HCT116 (cell line): Measurements from ENCODE around the gene SLC7A11. TPM values are rescaled to one million over a fixed set of nuclear protein-coding genes. Genes with fewer than 3 reads are reported as not detected.

Source experiments
- ATAC-seq: fragments of 200-7000 bp; cut with Tn5 transposase; 2 replicates; pipeline ENCODE4 v1.9.1; 2020; ENCODE audit warnings: mild to moderate bottlenecking, moderate library complexity
- BruUV-seq: library from RNA; stranded (reverse); fragments of 400-500 nt; replicated peaks from 2 replicates; lab custom pipeline; 2021; lab: Mats Ljungman, UMichigan
- CTCF ChIA-PET: fragments of 300-600 bp; sonication (Branson Sonifier 250); formaldehyde crosslinking; loops from one replicate; lab custom pipeline; 2021; ENCODE audit warnings: antibody characterized with exemption; lab: Charles Lee
- POLR2A ChIA-PET: fragments of 300-600, 350-600 bp; sonication (Branson Sonifier 250); formaldehyde crosslinking; loops from one replicate; lab custom pipeline; 2021; ENCODE audit warnings: antibody characterized with exemption; lab: Charles Lee
- RAD21 ChIA-PET, 2 experiments: fragments of 300-600 bp; sonication (Branson Sonifier 250); formaldehyde crosslinking; loops; one replicate each; lab custom pipeline; 2023; ENCODE audit warnings: low total read pairs in 2 of 2; ENCODE audit not compliant: uncharacterized antibody in 2 of 2, unreplicated experiment in 2 of 2, low non-redundant PET in 1 of 2; lab: Charles Lee
- DNase-seq: peaks from one replicate; pipeline ENCODE4 v3.0.0-alpha.2; 2010; ENCODE audit warnings: low read depth, low spot score
- H2AFZ ChIP-seq: fragments of 200-600 bp; shearing (Covaris generic), sonication (generic); 2 replicates; pipeline ENCODE4 v1.6.1; 2017; ENCODE audit warnings: low read depth, mixed run types, mixed read lengths, antibody characterized with exemption, low read length; ENCODE audit not compliant: poor library complexity, severe bottlenecking
- H3K27ac ChIP-seq: 2 replicates; pipeline ENCODE4 v1.5.1; 2012; ENCODE audit warnings: low read depth, low read length
- H3K27me3 ChIP-seq: fragments of 200-600 bp; sonication (generic); 2 replicates; pipeline ENCODE4 v1.6.1; 2016; ENCODE audit warnings: mixed run types, low read length, mixed read lengths; ENCODE audit not compliant: insufficient read depth
- H3K36me3 ChIP-seq, 2 experiments: fragments of 200-500 bp in 1 of 2; fragments of 200-600 bp in 1 of 2; sonication (Bioruptor generic) in 1 of 2; sonication (generic) in 1 of 2; 2 replicates each; pipeline versions ENCODE4 v1.5.1 to v1.6.1; 2014 to 2016; ENCODE audit warnings: low read length in 2 of 2, inconsistent platforms in 1 of 2, mixed read lengths in 1 of 2, mixed run types in 1 of 2; ENCODE audit not compliant: insufficient read depth in 2 of 2, control insufficient read depth in 1 of 2
- H3K4me1 ChIP-seq, 2 experiments: fragments of 200-600 bp in 1 of 2; sonication (generic) in 1 of 2; 2 replicates each; pipeline versions ENCODE4 v1.5.1 to v1.6.1; 2012 to 2017; ENCODE audit warnings: low read length in 2 of 2, inconsistent platforms in 1 of 2, mild to moderate bottlenecking in 1 of 2, mixed read lengths in 1 of 2, mixed run types in 1 of 2, moderate library complexity in 1 of 2; ENCODE audit not compliant: insufficient read depth in 2 of 2, control insufficient read depth in 1 of 2
- H3K4me2 ChIP-seq: fragments of 200-600 bp; sonication (generic); 2 replicates; pipeline ENCODE4 v1.6.1; 2017; ENCODE audit warnings: mixed run types, low read length, mixed read lengths
- H3K4me3 ChIP-seq, 2 experiments: fragments of 200-600 bp in 1 of 2; sonication (generic) in 1 of 2; replicated peaks in 1 of 2; 2 replicates each; pipeline ENCODE4 v1.5.1; 2011 to 2016; ENCODE audit warnings: low read length in 2 of 2, control low read depth in 1 of 2, low read depth in 1 of 2, mild to moderate bottlenecking in 1 of 2, mixed read lengths in 1 of 2, mixed run types in 1 of 2
- H3K79me2 ChIP-seq: fragments of 200-600 bp; sonication (generic); 2 replicates; pipeline ENCODE4 v1.6.1; 2017; ENCODE audit warnings: mild to moderate bottlenecking, mixed run types, low read length, moderate library complexity, mixed read lengths; ENCODE audit not compliant: insufficient read depth
- H3K9ac ChIP-seq: fragments of 200-600 bp; sonication (generic); 2 replicates; pipeline ENCODE4 v1.6.1; 2016; ENCODE audit warnings: low read length, mixed read lengths
- H3K9me2 ChIP-seq: fragments of 200-600 bp; sonication (generic), shearing (Covaris generic); 2 replicates; pipeline ENCODE4 v1.6.1; 2017; ENCODE audit warnings: mixed run types, mild to moderate bottlenecking, moderate library complexity; ENCODE audit not compliant: insufficient read depth
- H3K9me3 ChIP-seq, 2 experiments: fragments of 200-500 bp in 1 of 2; fragments of 200-600 bp in 1 of 2; sonication (Bioruptor generic) in 1 of 2; sonication (generic) in 1 of 2; 2 replicates each; pipeline ENCODE4 v1.6.1; 2014 to 2017; ENCODE audit warnings: low read length in 2 of 2, mixed read lengths in 2 of 2, inconsistent platforms in 1 of 2, low read depth in 1 of 2, mild to moderate bottlenecking in 1 of 2, mixed run types in 1 of 2, moderate library complexity in 1 of 2; ENCODE audit not compliant: control insufficient read depth in 1 of 2, insufficient read depth in 1 of 2
- H4K20me1 ChIP-seq: fragments of 200-600 bp; sonication (generic), shearing (Covaris generic); 2 replicates; pipeline ENCODE4 v1.6.1; 2017; ENCODE audit warnings: mixed run types, mild to moderate bottlenecking, moderate library complexity; ENCODE audit not compliant: insufficient read depth
- CTCF ChIP-seq, 3 experiments: fragments of 200-600 bp in 1 of 3; sonication (generic) in 1 of 3; IDR thresholded peaks in 2 of 3; conservative IDR thresholded peaks in 1 of 3; 2 replicates each; pipeline ENCODE4 v1.5.1; 2012 to 2017; ENCODE audit warnings: low read depth in 2 of 3, low read length in 2 of 3, antibody characterized with exemption in 1 of 3, borderline replicate concordance in 1 of 3, control low read depth in 1 of 3, mild to moderate bottlenecking in 1 of 3, mixed read lengths in 1 of 3, mixed run types in 1 of 3, moderate library complexity in 1 of 3; ENCODE audit not compliant: insufficient read depth in 1 of 3
- EGR1 ChIP-seq: IDR thresholded peaks from 2 replicates; pipeline ENCODE4 v1.6.1; 2012; ENCODE audit warnings: low read depth
- ELF1 ChIP-seq: IDR thresholded peaks from 2 replicates; pipeline ENCODE4 v1.6.1; 2012; ENCODE audit warnings: low read depth, borderline replicate concordance
- EZH2 ChIP-seq: fragments of 200-600 bp; sonication (generic); IDR thresholded peaks from 2 replicates; pipeline ENCODE4 v1.6.1; 2017; ENCODE audit warnings: antibody characterized with exemption, mixed run types
- EZH2phosphoT487 ChIP-seq: fragments of 200-600 bp; IDR thresholded peaks from 2 replicates; pipeline ENCODE4 v1.6.1; 2018; ENCODE audit warnings: antibody characterized with exemption, borderline replicate concordance
- FOSL1 ChIP-seq: IDR thresholded peaks from 2 replicates; pipeline ENCODE4 v1.6.1; 2012; ENCODE audit warnings: low read depth
- JUND ChIP-seq: IDR thresholded peaks from 2 replicates; pipeline ENCODE4 v1.6.1; 2012
- POLR2AphosphoS5 ChIP-seq: IDR thresholded peaks from 2 replicates; pipeline ENCODE4 v1.6.1; 2011; ENCODE audit warnings: mild to moderate bottlenecking, low read depth, low read length, moderate library complexity
- RAD21 ChIP-seq: IDR thresholded peaks from 2 replicates; pipeline ENCODE4 v1.6.1; 2012; ENCODE audit warnings: low read depth, mild to moderate bottlenecking
- SRF ChIP-seq: IDR thresholded peaks from 2 replicates; pipeline ENCODE4 v1.6.1; 2012; ENCODE audit warnings: low read depth
- YY1 ChIP-seq: IDR thresholded peaks from 2 replicates; pipeline ENCODE4 v1.6.1; 2011; ENCODE audit warnings: low read length, low read depth, moderate library complexity, mild to moderate bottlenecking; ENCODE audit not compliant: insufficient replicate concordance; ENCODE audit errors: extremely low read depth
- ZFX ChIP-seq: fragments of 450-650 bp; IDR thresholded peaks from 2 replicates; pipeline ENCODE4 v1.6.1; 2017
- ZNF274 ChIP-seq: fragments of 200-500 bp; sonication (Bioruptor generic); IDR thresholded peaks from 2 replicates; pipeline ENCODE4 v1.6.1; 2014; ENCODE audit warnings: mild to moderate bottlenecking, low read depth, low read length, inconsistent platforms
- intact Hi-C: fragments of 100-400 bp; cut with micrococcal nuclease; formaldehyde crosslinking; loops from 2 replicates; pipeline ENCODE4 v1.10.0; 2022
- total RNA-seq: library from RNA; stranded (reverse); gene quantifications from one replicate; pipeline ENCODE4 v1.2.1, GENCODE V29; 2021; ENCODE audit not compliant: unreplicated experiment
- TF ChIP-seq, protein P1 (sequence below): IDR thresholded peaks from 2 replicates; pipeline ENCODE4 v1.6.1; 2012

SLC7A11 gene
- total RNA-seq, 1 experiment from 2014 or later, result 45.8 TPM

DNA sequence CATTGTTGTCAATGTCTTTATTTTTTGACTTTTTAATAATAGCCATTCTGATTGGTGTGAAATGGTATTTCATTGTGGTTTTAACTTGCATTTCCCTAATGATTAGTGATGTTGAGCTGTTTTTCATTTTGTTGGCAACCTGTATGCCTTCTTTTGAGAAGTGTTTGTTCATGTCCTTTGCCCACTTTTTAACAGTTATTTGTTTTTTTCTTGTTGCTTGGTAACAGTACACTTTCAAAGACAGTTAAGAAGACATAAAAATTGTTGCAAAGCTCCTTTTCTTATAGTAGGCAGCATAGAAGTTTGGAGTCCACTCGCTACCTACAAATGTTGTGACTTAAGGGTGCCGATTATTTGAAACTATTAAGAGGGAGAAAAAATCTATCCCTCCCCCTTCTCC lies 48.7 kb upstream of the SLC7A11 start:
- CTCF ChIA-PET, result no interaction called here
- Histone ChIP-seq H2AFZ (no peak overlapping the region), H3K9ac (no peak overlapping the region), H3K9me3 (no peaks in the 10 kb centered on the region), H3K4me1 (no peaks in the 10 kb centered on the region), H3K36me3 (no peaks in the 10 kb centered on the region), H3K79me2 (no peaks in the 10 kb centered on the region), H3K4me3 (no peak overlapping the region), H4K20me1 (no peaks in the 10 kb centered on the region), H3K9me2 (no peaks in the 10 kb centered on the region), H3K27me3 (no peaks in the 10 kb centered on the region), H3K4me2 (no peak overlapping the region), H3K27ac (no peak overlapping the region)
- no peak for TF ChIP-seq EGR1
- TF ChIP-seq RAD21, result no peak
- no peak for TF ChIP-seq SRF
- no peak for TF ChIP-seq EZH2phosphoT487
- TF ChIP-seq ZNF274, result no peak
- TF ChIP-seq CTCF (IDR thresholded peaks at IDR 0.05 in 2 of 3, conservative IDR thresholded peaks at IDR 0.05 in 1 of 3; ENCODE audit: borderline replicate concordance in 1 of 3, insufficient read depth in 1 of 3, low read depth in 2 of 3, low read length in 2 of 3), result no peak
- TF ChIP-seq JUND, result no peak
- no peak for TF ChIP-seq FOSL1
- TF ChIP-seq YY1, result no peak
- no peak for TF ChIP-seq ZFX
- no peak for TF ChIP-seq POLR2AphosphoS5
- no peak for TF ChIP-seq EZH2
- no peak for TF ChIP-seq ELF1
- TF ChIP-seq, protein P1, sequence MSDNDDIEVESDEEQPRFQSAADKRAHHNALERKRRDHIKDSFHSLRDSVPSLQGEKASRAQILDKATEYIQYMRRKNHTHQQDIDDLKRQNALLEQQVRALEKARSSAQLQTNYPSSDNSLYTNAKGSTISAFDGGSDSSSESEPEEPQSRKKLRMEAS, result no peak
- ATAC-seq (no peak), DNase-seq (no peak)
- BruUV-seq, result no TSS peak
- RAD21 ChIA-PET, result no interaction called here
- intact Hi-C loops, result no loop called here
- POLR2A ChIA-PET, result no interaction called here
